ENCODE results near the gene ATG13. TPM values are rescaled to one million over a fixed set of nuclear protein-coding genes. Genes with fewer than 3 reads are reported as not detected.

ATG13 gene
- total RNA-seq, result 27.5 and 43.1 TPM in 2 replicates

DNA sequence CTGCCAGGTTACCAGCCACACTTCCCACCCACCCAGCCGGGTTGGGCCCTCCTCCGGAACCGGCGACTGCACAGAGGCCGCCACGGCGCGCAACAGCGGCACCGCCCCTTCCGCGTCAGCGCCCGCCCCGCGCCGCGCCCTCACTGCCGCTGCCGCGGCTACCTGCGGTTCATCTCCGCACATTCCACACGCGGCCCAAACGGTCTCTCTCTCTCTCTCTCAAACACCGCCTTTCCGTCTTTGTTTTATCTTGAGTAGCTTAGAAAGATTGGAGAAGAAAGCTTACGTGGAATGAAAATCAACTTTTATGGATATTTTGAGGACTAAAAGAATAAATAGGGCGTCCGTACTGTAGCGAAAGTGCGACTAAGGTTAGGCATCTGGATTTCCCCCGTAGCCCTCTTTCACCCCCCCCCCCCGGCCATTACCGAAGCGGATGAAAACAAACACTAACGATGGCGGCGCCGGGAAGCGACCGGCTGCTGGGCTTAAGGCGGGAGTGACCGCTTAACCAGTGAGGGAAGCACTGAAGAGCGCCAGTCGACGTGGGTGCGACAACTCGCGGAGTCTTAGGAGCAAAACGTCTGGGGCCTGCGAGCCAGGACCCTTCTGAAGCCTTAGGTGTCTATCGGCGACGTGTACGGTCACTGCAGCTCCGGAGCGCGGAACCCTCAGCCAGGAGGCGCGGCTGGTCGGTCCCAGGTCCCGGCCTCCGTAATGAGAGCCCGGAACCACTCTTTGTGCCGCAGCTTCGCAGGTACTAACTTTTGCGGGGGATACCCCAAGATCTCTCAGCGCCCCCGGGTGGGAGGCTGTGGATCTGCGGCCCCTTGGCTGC lies at the start of gene ATG13, which contains the start of gene HARBI1:
ATG13 (plus strand) TSS at position 420 of the 838 bp plus-strand sequence. CDS start 26,739 bp downstream, outside the sequence.
HARBI1 (minus strand) TSS at position 94 of the 838 bp plus-strand sequence. CDS start 990 bp downstream, outside the sequence.

DNA sequence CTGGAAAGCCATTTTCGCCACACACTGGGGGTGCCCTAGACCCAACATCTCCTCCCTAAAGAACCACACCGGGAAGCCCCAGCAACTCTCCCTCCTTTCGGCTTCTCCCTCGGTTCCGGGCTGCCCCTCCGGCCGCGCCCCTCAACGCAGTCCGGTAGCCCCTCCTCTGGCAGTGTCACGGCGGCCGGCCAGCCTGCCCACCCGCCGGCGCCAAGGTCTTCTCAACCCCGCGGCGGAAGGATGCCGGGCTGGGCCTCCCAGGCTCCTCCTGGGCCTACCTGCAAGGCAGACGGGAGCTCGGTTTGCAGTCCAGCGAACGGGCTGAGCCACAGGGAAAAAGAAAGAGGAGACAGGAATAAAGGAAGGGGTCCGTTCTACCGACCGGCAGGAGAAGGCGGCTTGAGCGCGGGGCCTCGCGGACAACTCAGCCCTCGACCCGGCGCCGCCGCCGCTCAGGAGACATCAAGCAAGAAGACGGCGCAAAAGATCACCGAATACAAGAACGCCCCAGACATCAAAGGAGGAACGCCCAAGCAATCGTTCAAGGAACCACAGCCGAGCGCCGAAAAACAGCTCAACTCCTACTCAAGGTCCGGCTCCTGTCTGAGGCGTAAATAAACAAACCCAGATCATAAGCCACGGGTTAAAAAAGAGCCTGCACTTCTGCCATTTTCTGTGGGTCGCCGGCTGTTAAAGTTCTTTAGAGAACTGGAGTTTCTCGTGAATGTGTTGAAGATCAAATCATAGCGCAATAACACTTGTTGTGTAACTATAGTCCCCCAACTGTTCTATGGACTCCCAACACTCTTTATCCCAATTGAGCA lies 23.6 kb upstream of the ATG13 start, which contains the start of gene AMBRA1:
AMBRA1 (minus strand) TSS at position 474 of the 824 bp plus-strand sequence. CDS start 45,643 bp downstream, outside the sequence.

DNA sequence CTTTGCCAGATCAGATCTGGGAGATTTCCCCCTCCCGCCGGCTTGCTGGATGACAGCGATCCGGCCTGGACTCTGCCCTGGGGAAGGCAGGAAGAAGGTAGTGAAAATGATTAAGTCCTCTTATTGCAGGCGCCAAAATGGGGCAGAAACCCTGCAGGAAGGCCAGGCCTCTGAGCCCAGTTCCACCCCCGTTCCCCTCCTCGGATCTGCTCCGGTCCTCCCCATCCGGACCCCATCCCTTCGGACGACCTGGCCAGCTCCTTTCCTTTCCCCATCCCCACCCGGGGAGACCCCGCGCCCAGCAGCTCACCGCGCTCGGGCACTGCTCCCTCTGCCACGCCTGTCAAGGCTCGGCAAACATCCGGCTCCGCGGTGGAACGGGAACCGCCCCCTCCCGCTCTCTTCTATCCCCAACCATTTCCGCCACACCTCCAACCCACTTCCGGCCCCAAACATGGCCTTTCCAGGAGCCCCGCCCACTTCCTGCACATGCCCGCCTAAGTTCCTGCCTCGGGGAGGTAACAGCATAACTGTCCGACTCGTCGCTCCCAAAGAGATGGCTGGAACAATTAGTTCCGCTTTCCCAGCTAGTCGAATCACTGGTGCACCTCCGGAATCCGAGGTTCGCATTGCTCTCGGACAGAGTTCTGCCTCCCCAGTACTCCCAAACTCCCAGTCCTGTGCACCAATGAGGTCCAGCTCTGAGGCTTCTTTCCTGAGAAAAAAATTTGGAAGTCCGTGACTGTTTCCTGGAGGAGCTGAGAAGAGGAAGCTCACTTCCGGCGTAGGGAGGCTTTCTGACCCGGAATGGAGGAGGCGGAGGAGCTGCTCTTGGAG lies 83.1 kb downstream of the ATG13 start, which contains the start of the genes ARHGAP1 and ZNF408:
ARHGAP1 (minus strand) TSS at position 379 of the 837 bp plus-strand sequence. CDS start 4,512 bp downstream, outside the sequence.
ZNF408 (plus strand) TSS at position 791 of the 837 bp plus-strand sequence; CDS start at position 808, 17 bp downstream.

GRCh38 chr11:46719048-46719542 lies 101.7 kb downstream of the ATG13 start, which contains the start of gene F2:
TSS of gene F2 (plus strand) at chr11:46719213. CDS start at chr11:46719236, 23 bp downstream.

Other genes starting within 250 kb of the ATG13 start
- gene MDK, start 235.9 kb upstream of the ATG13 start, total RNA-seq, result 19.2 and 28.7 TPM in 2 replicates
- not detected in 2 replicates for gene CHRM4, start 225.8 kb upstream of the ATG13 start, total RNA-seq
- 15.3 and 27.7 TPM in 2 replicates for gene AMBRA1, start 23.5 kb upstream of the ATG13 start, total RNA-seq
- gene HARBI1, start 326 bp upstream of the ATG13 start, total RNA-seq, result 3.9 and 5.1 TPM in 2 replicates
- 17.9 and 28.7 TPM in 2 replicates for gene ARHGAP1, start 83.1 kb downstream of the ATG13 start, total RNA-seq
- gene ZNF408, start 83.5 kb downstream of the ATG13 start, total RNA-seq, result 4.9 and 9.4 TPM in 2 replicates
- gene F2, start 101.7 kb downstream of the ATG13 start, total RNA-seq, result under 0.01 TPM in 1 of 2 replicates, not detected in the other
- 49.7 and 62.4 TPM in 2 replicates for gene CKAP5, start 228.7 kb downstream of the ATG13 start, total RNA-seq

Data from tracheal epithelial cell (primary cell).